NCI-H510A (cell line): ENCODE data around the gene CPEB4.

Source experiments
- DNase-seq: peaks from one replicate; lab custom pipeline; 2025; lab: John Stamatoyannopoulos, UW

CPEB4 gene

GRCh38 chr5:173913686-173914321, 25.7 kb downstream of the CPEB4 start:
- no peak for DNase-seq

- no peak for DNase-seq
Observed at GRCh38 chr5:173915310-173916014, 27.3 kb downstream of the CPEB4 start.

GRCh38 chr5:173916233-173916632, 28.1 kb downstream of the CPEB4 start:
- no peak for DNase-seq

- no peak for DNase-seq
Observed at GRCh38 chr5:173917788-173918786, 29.9 kb downstream of the CPEB4 start.

DNA sequence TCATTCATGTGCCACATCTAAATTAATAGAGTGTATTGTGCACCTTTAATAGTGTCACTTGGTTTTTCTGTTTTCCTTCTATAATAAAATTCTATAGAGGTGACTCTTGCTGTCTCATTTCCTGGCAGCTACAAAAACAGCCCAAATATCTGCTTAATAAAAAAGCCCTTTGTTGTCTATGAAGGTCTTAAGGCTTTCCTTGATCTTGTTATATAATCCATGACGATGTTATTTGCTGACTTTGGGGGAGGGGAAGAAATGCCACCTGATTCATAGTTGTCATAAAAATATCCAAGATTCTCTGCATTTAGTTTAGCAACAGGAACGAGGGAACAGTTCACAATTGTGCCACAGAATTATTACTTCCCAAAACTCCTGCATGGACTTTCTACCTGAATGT, 31.3 kb downstream of the CPEB4 start:
- DNase-seq = no peak

DNA sequence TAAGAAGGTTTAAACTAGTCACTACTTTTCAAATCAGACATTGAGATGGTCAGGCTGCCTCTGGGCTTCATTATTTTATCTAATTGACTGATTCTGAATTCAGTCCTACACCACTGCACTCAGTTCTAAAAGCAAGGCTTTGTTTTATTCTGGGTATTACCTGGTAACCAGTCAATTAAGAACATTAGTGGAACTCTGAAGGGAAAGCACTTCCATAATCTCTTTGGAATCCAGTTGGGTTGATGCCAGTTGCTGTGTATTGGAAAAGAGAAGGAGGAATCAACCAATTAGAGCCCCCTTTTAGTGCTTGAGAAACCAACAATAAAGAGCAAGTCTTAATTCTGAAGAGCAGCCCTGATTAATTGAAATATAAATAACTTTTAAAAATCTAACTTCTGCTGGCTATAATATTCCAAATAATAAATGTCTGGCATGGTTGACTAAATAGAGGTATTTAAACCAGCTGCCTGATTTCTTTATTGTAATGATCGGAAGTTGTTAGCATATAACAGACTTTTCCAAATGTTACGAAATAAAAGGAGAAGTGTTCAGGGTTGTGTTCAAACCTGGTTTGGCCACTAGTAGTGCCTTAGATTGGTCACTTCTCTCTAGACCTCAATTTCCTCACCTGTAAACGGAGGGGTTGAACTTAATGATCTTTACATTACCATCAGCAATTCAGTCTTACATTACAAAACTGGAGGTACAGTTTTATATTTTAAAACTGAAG, 32.0 kb downstream of the CPEB4 start:
- no peak for DNase-seq

DNA sequence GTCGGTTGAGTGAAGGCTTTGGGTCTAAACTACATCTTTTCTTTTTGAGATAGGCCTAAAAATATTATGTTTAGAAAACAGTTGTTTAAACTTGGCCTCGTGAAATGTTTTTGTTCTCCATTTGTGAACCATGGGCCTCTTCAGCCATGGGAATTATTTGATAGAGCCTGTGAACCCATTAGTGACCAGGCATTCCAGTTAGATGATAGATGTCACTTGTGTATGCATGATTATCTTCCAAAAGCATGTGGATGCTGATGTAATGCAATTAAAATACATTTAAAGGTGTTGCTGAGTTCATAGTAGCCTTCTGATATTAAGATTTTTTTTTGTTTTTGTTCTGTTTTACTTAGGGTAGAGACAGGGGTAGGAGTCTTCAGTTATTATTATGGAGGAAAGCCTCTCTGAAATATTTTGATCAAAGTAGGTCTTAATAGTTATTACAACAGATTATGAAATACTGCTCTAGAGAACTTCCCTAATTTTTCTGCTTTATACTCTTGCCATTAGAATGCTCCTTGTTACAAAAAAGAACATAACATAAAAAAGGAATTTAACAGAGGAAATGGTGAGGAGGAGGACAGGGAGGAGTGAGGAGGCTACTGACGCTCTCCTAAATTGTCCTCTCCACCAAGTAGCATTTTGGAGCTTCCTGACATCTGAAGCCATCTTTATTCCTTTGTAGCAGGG, 32.9 kb downstream of the CPEB4 start:
- no peak for DNase-seq

- DNase-seq = no peak
Observed at GRCh38 chr5:173922527-173922926, 34.4 kb downstream of the CPEB4 start.

DNA sequence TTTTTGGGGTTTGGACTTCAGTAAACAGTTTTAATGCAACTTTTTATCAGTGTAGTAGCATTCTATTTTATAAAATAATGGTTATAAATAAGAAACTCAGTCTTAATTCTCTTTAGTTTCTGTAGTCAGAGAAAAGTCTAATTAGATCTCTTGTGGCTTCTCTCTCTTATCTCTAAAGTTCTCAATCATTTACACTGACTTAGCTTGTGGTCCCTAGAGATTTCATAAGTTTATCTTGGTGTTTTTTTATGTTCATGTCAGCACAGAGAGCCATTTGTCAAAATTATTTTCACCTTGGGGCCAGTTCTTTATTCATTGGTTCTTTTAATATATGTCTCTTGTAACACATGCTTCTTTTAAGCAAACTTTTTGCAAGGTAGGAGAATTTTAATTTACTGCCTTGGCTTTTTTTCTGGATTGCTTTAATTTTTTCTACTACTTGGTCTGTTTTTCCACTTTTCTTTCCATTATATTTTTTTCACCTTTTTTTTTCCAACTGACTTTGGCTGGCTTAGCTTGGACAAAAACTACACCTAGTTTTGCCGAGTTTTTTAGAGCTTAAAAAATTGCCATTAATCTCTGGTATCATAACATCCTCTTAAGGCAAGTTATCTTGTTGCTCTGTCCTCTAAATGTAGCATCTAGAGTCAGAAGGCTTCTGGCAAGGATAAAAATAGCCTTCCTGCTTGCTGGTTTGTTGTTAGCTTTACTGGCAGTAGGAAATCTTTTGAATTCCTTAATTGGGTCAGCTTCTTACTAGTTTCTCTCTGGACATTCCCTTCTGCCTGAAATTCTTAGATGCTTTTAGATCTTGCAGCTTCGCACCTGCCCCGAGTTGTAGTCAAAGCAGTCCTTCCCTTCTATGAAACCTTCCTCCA, 35.3 kb downstream of the CPEB4 start:
- DNase-seq = no peak

DNA sequence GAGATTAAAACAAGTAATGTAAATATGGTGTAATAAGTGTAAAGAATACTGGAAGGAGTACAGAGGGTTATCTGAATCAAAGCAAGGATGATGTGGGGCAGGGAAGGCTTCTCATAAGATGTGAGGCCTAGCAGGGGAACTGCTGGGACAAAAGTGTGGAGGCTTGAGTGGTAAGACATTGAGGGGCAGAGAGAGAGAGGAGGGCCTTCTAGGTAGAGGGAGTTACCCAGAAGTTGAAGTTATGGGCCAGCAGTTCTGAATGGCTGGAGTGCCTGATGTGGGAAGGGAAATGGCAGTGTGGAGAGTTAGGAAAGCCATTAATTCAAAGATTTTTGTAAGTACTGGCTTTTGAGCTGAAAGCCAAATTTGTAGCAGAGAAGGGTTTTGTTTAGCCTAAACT, 36.8 kb downstream of the CPEB4 start:
- DNase-seq = no peak

DNA sequence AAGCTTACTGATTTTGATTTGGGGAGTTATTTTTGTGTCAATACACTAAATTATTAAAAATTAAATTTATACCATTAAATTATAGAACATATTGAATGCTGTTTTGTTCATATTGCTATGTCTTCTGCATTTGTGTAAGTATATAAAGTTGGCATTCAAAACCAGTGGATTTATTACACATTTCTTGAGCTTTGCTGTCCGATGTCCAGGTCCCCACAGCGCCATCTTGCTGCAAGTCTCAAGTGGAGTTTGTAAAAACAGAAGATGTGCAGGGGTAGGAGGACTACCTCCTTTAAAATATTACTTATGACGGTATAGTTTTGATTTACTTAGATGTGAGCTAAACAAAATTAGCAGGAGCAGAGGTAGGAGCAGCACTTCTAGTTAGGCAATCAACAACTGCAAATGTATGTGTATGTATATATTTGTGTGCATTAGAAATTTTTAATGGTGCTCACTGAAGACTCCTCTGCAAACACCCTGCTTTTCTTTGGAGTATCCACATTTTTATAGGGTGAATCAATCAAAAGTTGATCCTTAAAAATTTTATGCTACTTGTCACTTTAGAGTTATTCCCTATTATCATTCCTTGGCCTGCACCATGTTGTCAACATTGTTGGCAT, 37.4 kb downstream of the CPEB4 start:
- no peak for DNase-seq

DNA sequence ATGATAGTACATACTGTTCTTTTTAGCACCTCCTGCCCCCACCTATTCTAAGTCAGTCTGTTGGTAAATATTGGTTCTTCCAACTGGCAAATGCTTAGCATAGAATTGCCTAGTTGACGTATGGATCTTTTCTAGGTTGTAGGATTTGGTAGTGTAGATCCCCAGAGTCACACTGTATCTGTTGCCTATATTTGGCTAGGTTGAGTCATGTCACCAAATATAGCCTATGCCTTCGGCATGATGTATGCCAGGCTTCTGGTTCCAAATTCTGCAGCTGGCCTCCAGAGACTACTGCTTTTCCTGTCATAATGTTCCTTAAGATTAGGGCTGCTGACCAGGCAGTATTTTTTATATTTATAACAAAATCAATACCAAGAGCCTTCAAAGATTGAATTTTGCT, 38.2 kb downstream of the CPEB4 start:
- no peak for DNase-seq

GRCh38 chr5:173928871-173929574, 40.9 kb downstream of the CPEB4 start:
- DNase-seq = no peak

DNA sequence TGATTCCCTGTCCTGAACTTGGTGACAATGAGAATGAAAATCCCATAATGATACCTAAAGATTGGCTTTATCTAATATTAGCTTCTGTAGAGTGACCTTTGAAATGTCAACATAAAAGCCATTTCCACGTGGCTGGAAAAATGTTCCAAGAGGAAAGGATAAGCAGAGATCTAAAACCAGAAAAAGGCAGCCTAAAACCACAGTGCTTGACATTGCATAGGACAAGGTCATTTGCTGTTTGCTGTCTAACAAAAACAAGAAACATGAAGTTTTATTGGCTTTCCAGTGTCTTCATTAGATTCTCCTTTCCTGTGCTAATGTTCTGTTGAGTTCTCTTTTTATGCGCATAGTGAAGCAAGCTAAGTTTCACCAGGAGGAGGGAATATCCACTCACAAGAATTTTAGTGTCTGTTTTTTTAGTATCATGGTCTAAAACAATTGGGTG, 44.6 kb downstream of the CPEB4 start:
- DNase-seq = no peak

DNA sequence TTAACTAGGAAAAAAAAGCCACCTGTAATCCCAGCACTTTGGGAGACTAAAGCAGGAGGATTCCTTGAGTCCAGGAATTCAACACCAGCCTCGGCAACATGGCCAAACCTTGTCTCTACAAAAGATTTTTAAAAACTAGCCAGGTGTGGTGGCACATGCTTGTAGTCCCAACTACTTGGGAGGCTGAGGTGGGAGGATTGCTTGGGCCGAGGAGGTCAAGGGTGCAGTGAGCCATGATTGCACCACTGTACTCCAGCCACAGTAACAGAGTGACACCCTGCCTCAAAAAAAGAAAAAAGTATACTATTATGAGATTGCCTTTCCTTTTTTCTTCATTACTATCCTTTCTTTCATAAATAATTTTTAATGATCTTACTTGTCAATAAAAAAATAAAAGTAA, 45.8 kb downstream of the CPEB4 start:
- no peak for DNase-seq

- DNase-seq = no peak
Observed at GRCh38 chr5:173935396-173935795, 47.2 kb downstream of the CPEB4 start.

- DNase-seq = no peak
Observed at GRCh38 chr5:173940269-173940668, 52.1 kb downstream of the CPEB4 start.

GRCh38 chr5:173941102-173941501, 53.0 kb downstream of the CPEB4 start:
- no peak for DNase-seq

DNA sequence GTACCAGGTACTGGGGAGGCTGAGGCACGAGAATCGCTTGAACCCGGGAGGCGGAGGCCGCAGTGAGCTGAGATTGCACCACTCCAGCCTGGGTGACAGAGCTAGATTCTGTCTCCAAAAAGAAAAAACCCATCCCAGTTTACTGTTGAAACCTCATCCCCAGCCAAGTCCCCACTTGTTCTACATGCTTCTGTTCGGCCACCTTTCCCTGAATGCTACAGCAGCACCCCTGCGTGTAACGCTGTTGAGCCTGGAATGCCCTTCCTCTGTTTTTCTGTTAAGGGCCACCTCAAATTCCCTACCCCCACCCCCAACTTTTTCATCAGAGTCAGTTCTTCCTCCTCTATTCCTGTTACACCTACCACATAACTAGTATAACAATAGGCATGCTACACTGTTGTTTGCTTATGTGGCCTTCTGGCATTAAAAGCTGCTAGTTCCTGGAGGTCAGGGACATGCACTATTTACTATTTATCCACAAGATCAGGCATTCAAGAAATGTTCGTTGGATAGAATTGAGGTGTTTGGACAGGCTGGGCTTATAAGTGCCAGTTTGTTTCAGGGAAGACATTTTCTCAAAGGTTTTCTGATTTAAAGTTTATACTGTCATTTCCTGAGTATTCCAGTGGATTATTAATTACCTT, 53.7 kb downstream of the CPEB4 start:
- no peak for DNase-seq
